ENCODE data around the gene ARID4B.
A peak's percentile ranks its signal among the peaks of the same experiment; 100 is the strongest.
"Not testable (repeated sequence)": the region's sequence is repeated elsewhere in the genome, so short reads cannot be mapped to it uniquely, and the experiment has no call there.

ARID4B gene

GRCh38 chr1:235329139-235329902 lies 1.3 kb upstream of the ARID4B start:
- peak; percentile 61 for DNase-seq

GRCh38 chr1:235328271-235329138 lies 526 bp upstream of the ARID4B start, which contains the start of gene GGPS1:
TSS of gene GGPS1 (plus strand) at chr1:235328570. CDS start at chr1:235335265, 6,695 bp downstream.
- peak; percentile 100 for DNase-seq

- DNase-seq = peak; percentile 71
Measured at GRCh38 chr1:235326719-235327558, 1.0 kb downstream of the ARID4B start.

GRCh38 chr1:235325854-235326253 lies 2.1 kb downstream of the ARID4B start:
- no peak for DNase-seq

- no peak for DNase-seq
Measured at GRCh38 chr1:235325139-235325538, 2.8 kb downstream of the ARID4B start.

- no peak for DNase-seq
Measured at GRCh38 chr1:235324296-235324695, 3.7 kb downstream of the ARID4B start.

- DNase-seq = no peak
Measured at GRCh38 chr1:235320521-235321179, 7.3 kb downstream of the ARID4B start.

GRCh38 chr1:235319255-235319654 lies 8.7 kb downstream of the ARID4B start:
- DNase-seq = no peak

GRCh38 chr1:235317168-235317567 lies 10.8 kb downstream of the ARID4B start:
- DNase-seq = peak; percentile 85

- no peak for DNase-seq
Measured at GRCh38 chr1:235315735-235316134, 12.2 kb downstream of the ARID4B start.

GRCh38 chr1:235315173-235315572 lies 12.8 kb downstream of the ARID4B start:
- no peak for DNase-seq

GRCh38 chr1:235313931-235314678 lies 13.9 kb downstream of the ARID4B start:
- DNase-seq = peak; percentile 13

- no peak for DNase-seq
Measured at GRCh38 chr1:235313262-235313661, 14.7 kb downstream of the ARID4B start.

- not testable (repeated sequence) for DNase-seq
Measured at GRCh38 chr1:235309206-235309605, 18.8 kb downstream of the ARID4B start.

- DNase-seq = no peak
Measured at GRCh38 chr1:235307158-235308124, 20.5 kb downstream of the ARID4B start.

- DNase-seq = peak; percentile 51
Measured at GRCh38 chr1:235304549-235305451, 23.2 kb downstream of the ARID4B start.

GRCh38 chr1:235302143-235302542 lies 25.8 kb downstream of the ARID4B start:
- no peak for DNase-seq

GRCh38 chr1:235299169-235299858 lies 28.7 kb downstream of the ARID4B start:
- no peak for DNase-seq

- no peak for DNase-seq
Measured at GRCh38 chr1:235298758-235299157, 29.2 kb downstream of the ARID4B start.

Data from inflammatory macrophage treated with lipopolysaccharide for 4 hours (primary cell).